B cell (primary cell): Measurements from ENCODE around the gene PTPN5. TPM values are rescaled to one million over a fixed set of nuclear protein-coding genes. Genes with fewer than 3 reads are reported as not detected.

Experiments
- ATAC-seq: fragments of 200-7000 bp; cut with Tn5 transposase; one replicate; pipeline ENCODE4 v1.10.0; 2021; ENCODE audit warnings: low read depth, mild to moderate bottlenecking, moderate number of reproducible peaks, moderate library complexity
- CTCF ChIA-PET: fragments of 350-600 bp; sonication (Branson Sonifier 250); formaldehyde crosslinking; loops from one replicate; lab custom pipeline; 2021; ENCODE audit warnings: antibody characterized with exemption, inconsistent platforms; lab: Charles Lee
- POLR2A ChIA-PET: fragments of 350-600 bp; sonication (Branson Sonifier 250); formaldehyde crosslinking; loops from one replicate; lab custom pipeline; 2021; ENCODE audit warnings: antibody characterized with exemption; lab: Charles Lee
- DNase-seq: peaks from one replicate; pipeline ENCODE4 v3.0.0; 2013
- H2AFZ ChIP-seq: 2 replicates; pipeline ENCODE4 v1.6.1; 2012; ENCODE audit warnings: mild to moderate bottlenecking, low read depth, low read length; ENCODE audit not compliant: insufficient read depth, poor library complexity, severe bottlenecking
- H3K27ac ChIP-seq, 2 donors: 1 replicate in 1 of 2; 2 replicates in 1 of 2; pipeline ENCODE4 v1.5.1; 2012 to 2013; ENCODE audit warnings: low read length in 2 of 2, mild to moderate bottlenecking in 2 of 2, moderate library complexity in 1 of 2
- H3K27me3 ChIP-seq, 4 experiments: fragments of 200-600 bp in 1 of 4; sonication (generic) in 1 of 4; replicated peaks in 1 of 4; 1 replicate in 2 of 4; 2 replicates in 2 of 4; pipeline versions ENCODE4 v1.6.1 to v1.7.0; 2013 to 2016; ENCODE audit warnings: low read length in 3 of 4, mild to moderate bottlenecking in 2 of 4, mixed read lengths in 1 of 4, moderate library complexity in 1 of 4; ENCODE audit not compliant: insufficient read depth in 4 of 4, control insufficient read depth in 3 of 4; ENCODE audit errors: control extremely low read depth in 1 of 4
- H3K36me3 ChIP-seq, 2 experiments: replicated peaks in 1 of 2; 1 replicate in 1 of 2; 2 replicates in 1 of 2; pipeline versions ENCODE4 v1.6.1 to v1.7.1; 2013; ENCODE audit warnings: low read length in 1 of 2; ENCODE audit not compliant: insufficient read depth in 2 of 2, control insufficient read depth in 1 of 2; ENCODE audit errors: control extremely low read depth in 1 of 2, extremely low read depth in 1 of 2
- H3K4me1 ChIP-seq, 2 donors: fragments of 200-600 bp in 1 of 2; sonication (generic) in 1 of 2; 1 replicate in 1 of 2; 2 replicates in 1 of 2; pipeline versions ENCODE4 v1.5.1 to v1.6.1; 2013 to 2017; ENCODE audit warnings: low read length in 2 of 2; ENCODE audit not compliant: control insufficient read depth in 2 of 2, insufficient read depth in 2 of 2
- H3K4me2 ChIP-seq: replicated peaks from 2 replicates; pipeline ENCODE3; 2012; ENCODE audit warnings: mild to moderate bottlenecking, low read depth, low read length; ENCODE audit not compliant: poor library complexity, severe bottlenecking
- H3K4me3 ChIP-seq, 5 experiments: fragments of 200-600 bp in 1 of 5; sonication (generic) in 1 of 5; 1 replicate in 3 of 5; 2 replicates in 2 of 5; pipeline versions ENCODE4 v1.5.1 to v1.7.0; 2011 to 2016; ENCODE audit warnings: low read length in 4 of 5, mild to moderate bottlenecking in 4 of 5, low read depth in 2 of 5, control low read depth in 1 of 5, moderate library complexity in 1 of 5; ENCODE audit not compliant: insufficient read depth in 1 of 5; ENCODE audit errors: control extremely low read depth in 1 of 5, extremely low read depth in 1 of 5
- H3K79me2 ChIP-seq: fragments of 200-600 bp; sonication (generic); one replicate; pipeline ENCODE4 v1.6.0; 2016; ENCODE audit warnings: low read length; ENCODE audit not compliant: control insufficient read depth, insufficient read depth
- H3K9ac ChIP-seq: fragments of 200-600 bp; sonication (generic); 2 replicates; pipeline ENCODE4 v1.6.1; 2017; ENCODE audit warnings: mild to moderate bottlenecking, low read length, moderate library complexity
- H3K9me3 ChIP-seq, 3 donors: one replicate each; pipeline versions ENCODE4 v1.6.1 to v1.7.1; 2013; ENCODE audit warnings: low read length in 2 of 3; ENCODE audit not compliant: control insufficient read depth in 2 of 3, insufficient read depth in 1 of 3; ENCODE audit errors: control extremely low read depth in 1 of 3
- H4K20me1 ChIP-seq: 2 replicates; pipeline ENCODE4 v1.6.0; 2012; ENCODE audit warnings: mild to moderate bottlenecking, low read length; ENCODE audit not compliant: insufficient read depth, control insufficient read depth, poor library complexity, severe bottlenecking
- H3K27ac Mint-ChIP-seq: one replicate; pipeline ENCODE4 v1.8.0; 2021; ENCODE audit warnings: mixed read lengths
- H3K27me3 Mint-ChIP-seq: one replicate; pipeline ENCODE4 v1.8.0; 2021; ENCODE audit warnings: mixed read lengths
- H3K4me1 Mint-ChIP-seq: one replicate; pipeline ENCODE4 v1.8.0; 2021; ENCODE audit warnings: mixed read lengths
- H3K4me3 Mint-ChIP-seq: one replicate; pipeline ENCODE4 v1.8.0; 2021; ENCODE audit warnings: mixed read lengths
- H3K9me3 Mint-ChIP-seq: one replicate; pipeline ENCODE4 v1.8.0; 2022; ENCODE audit warnings: mixed read lengths; ENCODE audit not compliant: insufficient read depth
- CTCF ChIP-seq: fragments of 200-600 bp; IDR thresholded peaks from one replicate; pipeline ENCODE4 v1.8.0; 2022; ENCODE audit warnings: antibody characterized with exemption, mild to moderate bottlenecking
- EZH2 ChIP-seq: IDR thresholded peaks from 2 replicates; pipeline ENCODE4 v1.6.1; 2012; ENCODE audit warnings: borderline replicate concordance, low read depth, mild to moderate bottlenecking, moderate library complexity, low read length; ENCODE audit not compliant: insufficient read depth, poor library complexity, severe bottlenecking
- WGBS: methylation state at CpG from one replicate; pipeline ENCODE4 v1.1.5; 2013; ENCODE audit warnings: missing lambda C conversion rate; ENCODE audit not compliant: insufficient coverage; 5-methylcytosine and 5-hydroxymethylcytosine counted together
- intact Hi-C: fragments of 100-400 bp; cut with micrococcal nuclease; formaldehyde crosslinking; loops from one replicate; pipeline ENCODE4 v1.10.0; 2022
- polyA plus RNA-seq: library from polyadenylated mRNA; depleted of rRNA; stranded (reverse); fragments of >200 nt; gene quantifications from 2 replicates; pipeline ENCODE4 v1.2.3, GENCODE V29; 2012
- total RNA-seq, 2 donors: library from RNA; stranded (reverse); fragments of 120-200 nt in 1 of 2; gene quantifications; 1 replicate in 1 of 2; 2 replicates in 1 of 2; pipeline versions ENCODE4 v1.2.3 to v1.2.4, GENCODE V29; 2013 to 2022

PTPN5 gene
- total and polyA plus RNA-seq, 2 donors (not counting 1 experiment from before 2014, with no cell fraction given) = not detected

GRCh38 chr11:18704045-18704645, 87.5 kb downstream of the PTPN5 start:
- H3K9ac ChIP-seq = no peak overlapping the region
- Mint-ChIP-seq H3K27ac (no peak overlapping the region), H3K9me3 (no peaks in the 10 kb centered on the region), H3K27me3 (peaks cover 23% of the 10 kb centered on the region), H3K4me1 (peaks cover 32% of the 10 kb centered on the region), H3K4me3 (peak overlapping the region; percentile 24)
- no peak overlapping the region for H3K4me3 ChIP-seq
- intact Hi-C loops = no loop called here
- WGBS = 91% methylated on average over 4 of the region's 5 CpGs
- H2AFZ ChIP-seq = no peak overlapping the region
- no peak overlapping the region for H3K27ac ChIP-seq
- POLR2A ChIA-PET = no interaction called here
- H4K20me1 ChIP-seq = no peaks in the 10 kb centered on the region
- no peak for TF ChIP-seq CTCF
- TF ChIP-seq EZH2 = no peak
- H3K4me1 ChIP-seq = peaks cover 24 to 29% of the 10 kb centered on the region in 2 donors
- no peak overlapping the region for H3K4me2 ChIP-seq
- H3K9me3 ChIP-seq = peaks cover 0 to 3% (median 0%) of the 10 kb centered on the region in 3 donors
- no peak for DNase-seq
- CTCF ChIA-PET = interaction anchor here (2.7 to 4.4 kb wide), 2 partner anchors 18 to 24 kb away, joined by 10 to 27 read pairs; no protein-coding TSS in a partner anchor
- no peak for ATAC-seq
- H3K36me3 ChIP-seq = no peaks in the 10 kb centered on the region
- H3K79me2 ChIP-seq = no peaks in the 10 kb centered on the region
- peaks cover 0 to 20% (median 0%) of the 10 kb centered on the region in 4 experiments for H3K27me3 ChIP-seq

GRCh38 chr11:18703001-18703763, 88.4 kb downstream of the PTPN5 start:
- Histone ChIP-seq H3K4me1 (peaks cover 28 to 34% of the 10 kb centered on the region in 2 donors), H2AFZ (no peak overlapping the region), H3K36me3 (no peaks in the 10 kb centered on the region), H3K9me3 (peaks cover 0 to 3% (median 0%) of the 10 kb centered on the region in 3 donors), H3K27ac (no peak overlapping the region), H3K4me2 (no peak overlapping the region), H3K4me3 (no peak overlapping the region), H4K20me1 (no peaks in the 10 kb centered on the region), H3K79me2 (no peaks in the 10 kb centered on the region), H3K9ac (no peak overlapping the region), H3K27me3 (peaks cover 0 to 22% (median 0%) of the 10 kb centered on the region in 4 experiments)
- peaks cover 36% of the 10 kb centered on the region for H3K4me1 Mint-ChIP-seq
- no peak for TF ChIP-seq EZH2
- TF ChIP-seq CTCF = no peak
- peaks cover 23% of the 10 kb centered on the region for H3K27me3 Mint-ChIP-seq
- no peak overlapping the region for H3K27ac Mint-ChIP-seq
- DNase-seq = no peak
- no peak for ATAC-seq
- intact Hi-C loops = no loop called here
- POLR2A ChIA-PET = no interaction called here
- no peak overlapping the region for H3K4me3 Mint-ChIP-seq
- no peaks in the 10 kb centered on the region for H3K9me3 Mint-ChIP-seq
- CTCF ChIA-PET = interaction anchor here (0.9 kb wide), 1 partner anchor 28 kb away, joined by 3 read pairs; no protein-coding TSS in a partner anchor
- 100% methylated on average over 1 of the region's 2 CpGs for WGBS
